Astrocyte of the cerebellum (primary cell): Measurements from ENCODE around the gene WDR18.

Experiments
- DNase-seq: peaks from one replicate; pipeline ENCODE4 v3.0.0-alpha.2; 2011; ENCODE audit warnings: low read depth
- H3K4me3 ChIP-seq: 2 replicates; pipeline ENCODE4 v1.5.1; 2011; ENCODE audit warnings: mild to moderate bottlenecking, low read depth, low read length, moderate library complexity
- CTCF ChIP-seq: IDR thresholded peaks from 2 replicates; pipeline ENCODE4 v1.5.1; 2012; ENCODE audit warnings: low read length, low read depth, moderate library complexity, mild to moderate bottlenecking; ENCODE audit errors: missing control alignments
- in situ Hi-C: cut with HindIII; loops from 2 replicates; pipeline ENCODE4 v1.10.0; 2017; ENCODE audit warnings: low sequenced_read_pairs

WDR18 gene

GRCh38 chr19:966485-967088 is 17.6 kb upstream of the WDR18 start:
- DNase-seq, result no peak
- TF ChIP-seq CTCF, result no peak
- in situ Hi-C loops, result no loop called here
- H3K4me3 ChIP-seq, result no peak overlapping the region

- in situ Hi-C loops, result no loop called here
- DNase-seq, result no peak
- TF ChIP-seq CTCF, result peak; percentile 57
- no peak overlapping the region for H3K4me3 ChIP-seq
These were observed 13.4 kb upstream of the WDR18 start for GRCh38 chr19:970695-971094.

GRCh38 chr19:971795-972194 is 12.3 kb upstream of the WDR18 start:
- H3K4me3 ChIP-seq, result no peak overlapping the region
- in situ Hi-C loops, result no loop called here
- TF ChIP-seq CTCF, result no peak
- DNase-seq, result no peak

- in situ Hi-C loops, result no loop called here
- no peak overlapping the region for H3K4me3 ChIP-seq
- TF ChIP-seq CTCF, result no peak
- DNase-seq, result no peak
These were observed 11.9 kb upstream of the WDR18 start for GRCh38 chr19:972281-972680.

GRCh38 chr19:973726-974563 is 10.2 kb upstream of the WDR18 start:
- no peak for TF ChIP-seq CTCF
- DNase-seq, result no peak
- in situ Hi-C loops, result no loop called here
- no peak overlapping the region for H3K4me3 ChIP-seq

- in situ Hi-C loops, result no loop called here
- no peak overlapping the region for H3K4me3 ChIP-seq
- DNase-seq, result no peak
- TF ChIP-seq CTCF, result no peak
These were observed 9.4 kb upstream of the WDR18 start for GRCh38 chr19:974564-975257.
